Measurements from ENCODE around the gene COL8A2.
A peak's percentile ranks its signal among the peaks of the same experiment; 100 is the strongest.

DNA sequence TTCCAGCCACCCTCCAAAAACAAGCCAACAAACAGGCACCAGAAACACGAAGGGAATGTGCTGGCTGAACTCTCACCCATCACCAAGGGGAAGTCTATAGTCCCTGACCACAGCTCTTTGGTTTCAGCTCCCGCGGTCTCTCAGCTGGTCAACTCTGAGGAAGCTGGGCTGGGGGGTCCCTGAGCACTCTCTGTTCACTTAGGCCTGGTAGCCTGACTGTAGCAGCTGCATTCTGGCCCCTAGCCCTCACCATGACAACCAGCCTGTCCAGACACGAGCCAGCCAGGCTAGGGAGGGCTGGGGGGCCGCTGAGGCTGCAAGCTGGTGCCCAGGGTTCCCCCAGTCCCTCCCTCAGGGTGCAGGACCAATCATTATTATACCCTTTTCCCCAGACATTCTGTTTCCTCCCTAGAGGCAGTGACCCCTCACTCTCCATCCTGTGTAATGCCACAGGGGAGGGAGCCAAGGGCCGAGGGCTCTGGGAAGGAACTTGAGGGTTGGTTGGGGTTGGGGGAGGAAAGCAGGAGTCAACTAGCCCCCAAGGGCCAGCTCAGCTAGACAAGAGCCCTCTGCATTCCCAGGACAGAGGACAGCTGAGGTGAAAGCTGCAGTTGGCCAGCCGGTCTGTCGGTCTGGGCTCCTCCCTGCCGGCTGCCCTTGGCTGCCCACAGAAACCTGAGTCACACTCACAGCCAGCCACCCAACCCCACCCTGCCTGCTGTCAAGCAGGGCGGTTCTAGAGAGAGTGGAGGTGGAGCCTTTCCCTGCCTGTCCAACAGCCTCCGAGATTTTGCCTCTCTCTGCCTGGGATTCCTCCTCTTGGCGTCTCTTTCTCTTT lies 25.5 kb upstream of the COL8A2 start:
- TF ChIP-seq, protein P1, sequence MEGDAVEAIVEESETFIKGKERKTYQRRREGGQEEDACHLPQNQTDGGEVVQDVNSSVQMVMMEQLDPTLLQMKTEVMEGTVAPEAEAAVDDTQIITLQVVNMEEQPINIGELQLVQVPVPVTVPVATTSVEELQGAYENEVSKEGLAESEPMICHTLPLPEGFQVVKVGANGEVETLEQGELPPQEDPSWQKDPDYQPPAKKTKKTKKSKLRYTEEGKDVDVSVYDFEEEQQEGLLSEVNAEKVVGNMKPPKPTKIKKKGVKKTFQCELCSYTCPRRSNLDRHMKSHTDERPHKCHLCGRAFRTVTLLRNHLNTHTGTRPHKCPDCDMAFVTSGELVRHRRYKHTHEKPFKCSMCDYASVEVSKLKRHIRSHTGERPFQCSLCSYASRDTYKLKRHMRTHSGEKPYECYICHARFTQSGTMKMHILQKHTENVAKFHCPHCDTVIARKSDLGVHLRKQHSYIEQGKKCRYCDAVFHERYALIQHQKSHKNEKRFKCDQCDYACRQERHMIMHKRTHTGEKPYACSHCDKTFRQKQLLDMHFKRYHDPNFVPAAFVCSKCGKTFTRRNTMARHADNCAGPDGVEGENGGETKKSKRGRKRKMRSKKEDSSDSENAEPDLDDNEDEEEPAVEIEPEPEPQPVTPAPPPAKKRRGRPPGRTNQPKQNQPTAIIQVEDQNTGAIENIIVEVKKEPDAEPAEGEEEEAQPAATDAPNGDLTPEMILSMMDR (IDR thresholded peaks at IDR 0.05) = no peak
- TF ChIP-seq EP300 (IDR thresholded peaks at IDR 0.05) (no peak), POLR2AphosphoS5 (IDR thresholded peaks at IDR 0.05) (peak; percentile 86), POLR2A (IDR thresholded peaks at IDR 0.05) (peak in 1 of 2 donors; percentile 47)
